GM18519 (cell line): Measurements from ENCODE around the gene LRRC74A.

Experiments used
- ATAC-seq: cut with Tn5 transposase; IDR thresholded peaks from one replicate; pipeline ENCODE4 v1.9.1; 2021; ENCODE audit warnings: mild to moderate bottlenecking, moderate library complexity; ENCODE audit not compliant: unreplicated experiment, low FRiP score

Gene LRRC74A

DNA sequence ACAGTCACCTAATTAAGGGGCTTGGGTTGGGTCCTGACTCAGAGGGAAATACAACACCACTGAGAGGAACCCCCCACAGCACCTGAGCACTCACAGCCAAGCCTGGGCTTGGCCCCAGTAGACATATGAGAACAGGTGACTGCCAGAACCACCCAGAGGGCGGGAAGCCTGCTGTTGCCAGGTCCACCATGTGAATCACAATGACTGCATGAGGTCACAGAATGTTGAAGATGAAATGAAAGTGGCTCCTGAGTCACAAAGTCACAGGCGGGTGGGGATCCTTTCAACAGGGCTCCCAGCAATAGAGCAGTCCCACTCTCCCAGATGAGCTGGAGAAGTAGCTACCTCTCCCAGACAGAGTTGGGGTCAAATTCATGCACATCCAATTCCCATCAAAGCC, at the start of gene LRRC74A:
Gene LRRC74A (plus strand): TSS at position 287 of the 400 bp plus-strand sequence. CDS start 290 bp downstream, outside the sequence.
- ATAC-seq, result no peak

DNA sequence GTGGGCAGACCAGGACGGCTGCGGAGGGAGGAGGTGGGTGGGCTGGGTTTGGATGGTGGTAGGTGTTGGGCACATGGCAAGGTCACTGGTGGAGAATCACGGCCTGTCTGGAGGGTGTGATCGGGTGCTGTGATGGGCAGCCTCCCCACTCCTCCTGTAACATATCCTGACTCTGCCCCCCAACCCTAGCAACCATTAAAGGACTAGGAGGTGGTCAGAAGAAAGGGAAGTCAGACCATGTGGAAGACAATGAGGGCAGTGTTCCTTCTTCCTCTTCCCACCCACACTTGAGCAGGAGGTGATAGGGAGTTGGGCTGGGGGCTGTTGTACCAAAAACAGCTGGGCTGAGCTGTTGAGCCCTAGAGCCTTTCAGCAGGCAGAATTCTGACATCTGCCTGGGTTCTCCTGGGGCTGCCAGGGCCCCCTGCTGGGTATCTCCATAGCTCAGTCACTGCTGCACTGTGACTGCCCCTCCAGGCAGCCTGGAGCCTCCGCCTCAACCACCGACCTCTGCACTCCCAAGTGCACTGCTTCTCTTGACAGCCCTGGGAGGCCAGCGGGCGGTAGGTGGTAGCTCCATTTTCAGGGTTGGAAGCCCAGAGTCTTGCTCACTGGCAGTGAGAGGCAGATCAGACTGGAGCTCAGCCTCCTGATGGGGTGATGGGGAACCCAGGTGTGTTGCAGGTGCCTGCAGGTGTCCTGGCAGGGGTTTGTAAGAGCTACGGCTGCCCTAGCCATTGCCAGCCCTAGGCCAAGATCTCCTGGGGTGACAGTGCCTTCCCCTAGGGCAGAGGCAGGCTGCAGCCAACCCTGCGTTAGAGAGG, 49.6 kb upstream of the LRRC74A start:
- no peak for ATAC-seq

DNA sequence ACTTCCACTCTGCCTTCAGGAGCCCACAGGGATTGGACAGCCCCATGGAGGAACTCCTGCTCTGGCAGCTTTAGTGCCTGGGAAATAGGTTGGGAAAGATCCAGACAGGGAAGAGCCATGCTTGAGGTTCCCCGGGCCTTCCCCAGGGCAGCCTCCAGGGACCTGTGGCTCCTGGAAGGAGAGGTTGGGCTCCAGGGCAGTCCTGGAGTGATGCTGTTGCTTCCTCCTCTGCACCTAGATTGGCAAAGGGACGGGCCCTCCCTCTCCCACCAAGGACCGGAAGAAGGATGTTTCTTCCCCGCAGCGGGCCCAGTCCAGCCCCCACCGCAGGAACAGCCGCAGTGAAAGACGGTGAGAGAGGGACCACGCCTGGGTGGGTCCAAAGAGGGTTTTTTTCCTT, 48.5 kb upstream of the LRRC74A start:
- ATAC-seq, result no peak

DNA sequence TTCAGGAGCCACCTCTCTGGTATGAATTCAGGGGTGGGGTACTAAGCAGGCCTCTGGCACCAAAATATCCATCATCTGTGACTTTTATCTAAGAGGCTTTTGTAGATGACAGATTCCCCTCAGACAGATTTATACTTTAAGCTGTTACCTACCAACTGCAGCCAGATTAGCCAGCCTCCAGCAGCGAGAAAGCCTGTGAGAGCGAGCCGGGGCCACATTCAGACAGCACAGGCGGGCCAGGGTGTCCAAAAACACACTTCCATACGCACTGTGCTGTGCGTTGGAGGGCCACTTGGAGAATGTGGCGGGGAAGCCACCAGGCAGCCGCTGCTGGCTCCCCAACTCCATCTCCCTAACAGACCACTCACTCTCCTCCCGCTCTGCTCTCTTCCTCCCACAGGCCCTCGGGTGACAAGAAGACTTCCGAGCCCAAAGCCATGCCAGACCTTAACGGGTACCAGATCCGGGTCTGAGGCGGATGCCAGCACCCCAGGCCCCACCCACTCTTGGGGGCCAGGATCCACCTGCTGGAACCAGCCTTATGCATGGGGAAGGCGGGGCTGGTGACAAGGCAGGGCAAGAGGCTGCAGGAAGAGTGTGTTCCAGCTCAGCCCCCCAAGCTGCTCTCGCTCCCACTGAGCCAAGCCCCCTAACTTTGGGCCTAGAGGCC, 47.5 kb upstream of the LRRC74A start:
- no peak for ATAC-seq

DNA sequence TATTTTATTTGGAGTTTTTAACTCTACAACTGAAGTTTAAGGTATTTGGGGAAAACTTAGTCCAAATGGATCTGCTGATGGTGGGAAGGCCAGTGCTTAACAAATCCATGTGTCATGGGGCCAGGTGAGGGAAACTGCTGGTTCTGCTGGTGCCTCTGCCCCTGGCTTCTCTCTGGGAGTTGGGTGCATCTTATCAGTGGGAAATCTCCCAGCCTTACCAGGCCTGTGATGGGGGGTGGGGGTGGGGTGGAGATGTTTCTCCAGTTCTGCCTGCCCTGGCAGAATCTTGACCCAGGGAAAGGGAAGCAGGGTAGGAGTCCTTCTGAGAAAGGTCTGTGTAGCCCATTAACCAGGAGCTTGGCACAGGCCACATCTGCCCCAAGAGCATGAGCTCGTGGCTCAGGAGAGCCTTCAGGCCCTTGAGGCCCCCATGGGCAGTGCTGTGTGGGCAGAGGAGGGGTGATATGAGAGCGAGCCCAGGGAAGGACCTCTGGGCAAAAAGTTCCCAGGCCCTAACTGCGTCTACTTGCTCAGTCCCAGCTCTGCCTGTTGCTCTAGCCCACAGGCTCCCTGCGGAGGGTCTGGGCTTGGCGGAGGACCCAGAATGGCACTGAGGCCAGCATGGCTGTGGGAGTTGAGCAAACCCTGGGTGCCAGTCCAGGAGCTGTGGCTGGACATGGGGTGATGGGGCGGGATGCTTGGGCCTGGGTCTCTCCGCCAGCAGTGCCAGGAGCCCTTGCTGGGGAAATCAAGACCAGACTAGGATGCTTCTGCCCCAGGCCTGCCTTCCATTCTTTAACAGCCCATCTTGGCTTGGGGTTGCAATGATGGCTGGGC, 46.8 kb upstream of the LRRC74A start:
- no peak for ATAC-seq

DNA sequence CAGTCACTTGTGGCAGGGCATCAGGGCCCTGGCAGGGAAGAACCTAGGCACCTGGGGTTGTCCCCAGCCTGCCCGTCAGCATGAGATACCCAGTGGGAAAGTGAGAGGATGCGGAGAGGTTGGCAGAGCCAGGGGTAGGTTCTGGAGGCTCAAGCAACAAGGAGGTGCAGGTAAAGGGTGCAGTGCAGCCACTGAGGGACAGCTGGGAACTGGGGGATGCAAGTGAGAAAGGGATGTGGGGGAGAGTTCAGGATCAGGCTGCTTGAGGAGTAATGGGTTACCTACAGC, 46.2 kb upstream of the LRRC74A start:
- no peak for ATAC-seq

DNA sequence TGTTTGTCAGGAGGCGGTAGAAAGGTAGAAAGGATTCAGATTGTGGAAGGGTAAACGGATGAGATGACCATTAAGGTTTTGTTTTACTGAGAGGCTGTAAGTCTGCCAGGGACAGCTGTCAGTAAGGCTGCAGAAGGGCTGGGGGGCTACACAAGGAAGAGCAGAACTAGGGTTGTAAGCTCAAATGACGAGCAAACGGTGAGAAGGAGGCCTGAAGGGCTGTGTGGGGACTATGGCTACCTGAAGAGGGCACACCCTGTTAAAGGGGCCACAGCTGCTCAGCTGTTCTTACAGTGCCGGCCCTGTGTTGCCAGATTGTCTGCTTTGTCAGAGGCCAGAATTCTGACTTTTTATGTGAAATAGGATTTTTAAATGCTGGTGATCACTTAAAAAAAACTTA, 45.8 kb upstream of the LRRC74A start:
- ATAC-seq, result no peak

DNA sequence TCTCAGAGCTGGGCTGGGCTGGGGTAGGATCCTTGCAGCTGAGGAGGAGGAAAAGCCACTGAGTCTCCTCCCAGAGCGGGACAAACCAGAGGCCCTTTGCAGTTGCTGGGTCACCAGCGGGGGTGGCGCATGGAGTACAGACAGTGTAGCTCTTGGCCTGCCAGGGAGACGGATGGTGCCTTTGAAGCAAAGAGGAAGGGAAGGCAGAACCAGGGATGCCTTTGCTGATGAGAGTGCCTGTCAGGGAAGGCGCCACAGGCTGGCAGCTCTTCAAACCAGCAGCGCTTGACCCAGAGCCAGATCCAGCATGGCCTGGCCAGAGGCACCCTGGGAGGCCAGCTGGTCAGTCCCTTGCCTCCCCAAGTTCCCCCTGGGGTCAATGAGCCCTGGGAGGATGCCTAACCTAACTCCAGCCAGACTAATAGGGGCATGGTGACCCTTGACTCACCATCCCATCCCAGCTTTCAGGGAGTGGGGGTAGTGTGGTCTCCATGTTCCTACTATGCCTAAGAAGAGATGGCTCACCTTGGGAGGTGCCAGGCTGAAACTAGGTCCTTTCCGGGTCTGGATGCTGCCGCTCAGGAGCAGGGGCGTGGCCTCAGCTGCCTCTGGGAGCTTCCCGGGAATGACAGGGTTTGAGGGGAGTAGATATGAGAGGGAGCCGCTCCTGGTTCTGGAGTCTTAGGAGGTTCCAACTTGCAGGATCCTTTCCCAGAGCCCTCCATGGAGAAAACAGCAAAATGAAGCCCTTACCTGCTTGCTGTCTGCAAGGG, 45.1 kb upstream of the LRRC74A start:
- ATAC-seq, result no peak

DNA sequence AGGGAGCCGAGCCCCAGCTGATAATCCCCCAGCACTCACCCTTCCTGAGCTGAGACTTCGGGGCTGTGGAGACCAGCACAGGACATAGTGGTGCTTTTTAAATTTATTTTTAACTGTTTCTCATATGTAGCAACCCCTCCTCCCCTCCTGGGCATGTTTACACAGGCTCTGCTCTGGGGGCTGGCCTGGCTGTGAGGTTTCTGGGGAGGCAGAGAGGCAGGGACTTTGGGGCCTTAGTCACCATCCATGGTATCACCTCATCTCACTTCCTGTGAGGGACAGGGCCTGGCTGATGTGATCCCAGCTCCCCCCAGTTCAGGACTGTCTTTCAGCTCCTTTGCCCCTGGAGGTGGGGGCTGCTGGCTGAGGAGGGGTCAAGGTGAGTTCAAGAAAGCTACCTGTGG, 44.6 kb upstream of the LRRC74A start:
- ATAC-seq, result no peak

DNA sequence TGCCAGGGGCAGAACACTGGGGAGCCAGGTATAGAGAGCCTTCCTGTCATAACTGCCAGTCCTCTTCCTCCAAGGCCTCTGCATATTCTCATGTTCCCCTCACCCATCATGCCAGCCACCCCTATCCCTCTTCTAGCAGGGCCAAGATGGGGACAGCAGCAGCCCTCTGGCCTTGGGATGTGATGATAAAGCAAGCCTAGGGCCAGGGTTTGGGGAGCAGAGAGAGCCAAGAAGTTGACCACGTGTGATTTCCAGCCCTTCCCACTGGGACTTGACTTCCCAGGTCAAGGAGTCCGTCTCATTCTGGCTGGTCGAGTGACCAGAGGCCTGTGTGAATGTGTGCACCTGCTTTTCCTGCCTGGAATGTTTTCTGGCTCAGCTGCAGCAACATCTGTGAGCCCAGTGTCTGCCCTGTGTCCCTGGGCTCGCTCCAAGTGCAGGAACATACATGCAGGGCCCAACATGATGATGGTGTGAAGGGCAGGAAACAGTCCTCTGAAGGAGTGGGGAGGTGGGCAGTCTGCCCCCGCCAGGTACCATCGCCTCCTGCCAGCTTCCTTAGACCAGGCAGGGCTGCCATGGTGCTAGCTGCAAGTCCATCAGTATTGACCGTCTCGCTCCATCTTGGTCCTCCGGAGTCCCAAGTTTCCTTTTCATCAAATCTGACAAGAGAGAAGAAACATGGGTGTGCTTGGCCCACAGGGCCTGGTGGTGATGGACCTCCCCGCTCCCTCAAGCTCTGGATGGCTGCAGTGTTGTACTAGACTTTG, 43.9 kb upstream of the LRRC74A start:
- ATAC-seq, result no peak

DNA sequence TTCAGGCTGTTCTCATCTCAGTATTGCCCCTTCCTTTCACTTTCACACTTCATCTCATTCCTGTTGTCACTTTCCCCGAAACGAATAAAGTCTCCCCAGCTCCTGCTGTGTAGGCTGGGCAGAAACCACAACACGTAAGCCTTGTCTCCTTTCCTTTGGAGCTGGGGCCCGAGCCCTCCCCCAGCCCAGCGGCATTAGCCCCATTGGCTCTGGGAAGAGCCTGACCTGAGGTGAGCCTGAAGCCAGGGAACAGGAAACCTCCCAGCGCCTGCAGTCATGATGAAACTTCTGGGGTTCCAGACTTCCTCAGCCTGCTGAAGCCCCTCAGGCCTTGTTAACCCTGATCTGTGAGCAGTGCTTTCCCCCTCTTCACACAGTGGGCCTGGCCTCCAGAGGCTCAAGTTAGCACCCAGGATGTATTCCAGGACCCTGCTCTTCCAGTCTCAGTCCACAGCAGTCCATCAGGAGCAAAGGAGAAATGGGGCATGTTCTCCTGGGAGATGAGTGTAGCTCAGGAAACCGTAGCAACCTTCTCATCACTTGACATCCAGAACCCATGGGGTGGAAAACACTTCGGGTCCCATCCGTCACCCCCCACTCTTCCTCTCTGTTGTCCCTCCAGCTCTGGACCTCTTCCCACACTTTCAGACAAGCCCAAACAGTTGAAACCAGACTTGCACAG, 43.2 kb upstream of the LRRC74A start:
- ATAC-seq, result no peak

DNA sequence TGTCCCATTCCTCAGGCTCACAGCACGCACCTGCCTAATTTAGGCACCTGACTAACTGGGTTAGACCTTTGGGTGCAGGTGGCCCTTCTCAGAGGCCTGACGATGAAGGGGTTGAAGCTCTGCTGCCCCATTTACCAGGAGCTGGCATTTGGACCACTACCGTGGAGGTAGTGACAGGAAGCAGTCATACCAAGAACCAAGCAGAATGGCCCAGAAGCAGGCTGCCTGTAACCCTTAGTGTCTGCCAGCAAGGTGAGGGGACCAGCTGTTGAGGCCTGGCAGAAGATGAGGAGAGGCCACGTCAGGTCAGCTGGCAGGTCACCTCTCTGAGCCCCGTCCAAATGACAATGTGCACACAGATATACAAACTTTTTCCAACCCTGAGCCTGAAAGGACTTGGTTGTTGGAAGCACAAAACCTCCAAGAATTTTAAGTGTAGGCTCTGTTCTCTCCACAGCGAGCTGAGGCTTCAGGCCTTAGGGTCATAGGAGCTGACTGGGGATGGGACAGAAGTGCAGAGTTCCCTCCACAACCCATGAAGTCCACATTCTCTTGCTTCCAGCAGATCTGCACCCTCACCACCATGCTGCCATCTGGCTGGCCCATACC, 41.8 kb upstream of the LRRC74A start:
- ATAC-seq, result no peak

DNA sequence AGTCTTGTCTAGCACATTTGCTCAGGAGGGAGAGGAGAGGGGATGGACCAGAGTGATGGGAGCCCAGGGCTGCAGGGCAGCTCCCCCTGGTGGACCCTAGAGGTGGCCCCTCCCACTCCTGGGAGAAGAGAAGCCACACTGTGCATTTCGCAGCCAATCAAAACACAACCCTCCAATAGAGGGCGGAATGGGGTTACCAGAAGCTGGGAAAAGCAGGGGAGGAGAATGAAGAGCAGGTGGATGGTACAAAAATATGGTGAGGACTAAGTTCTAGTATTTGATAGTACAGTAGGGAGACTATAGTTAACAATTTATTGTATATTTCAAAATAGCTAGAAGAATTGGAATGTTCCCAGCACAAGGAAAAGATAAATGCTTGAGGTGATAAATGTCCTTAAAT, 41.3 kb upstream of the LRRC74A start:
- no peak for ATAC-seq

DNA sequence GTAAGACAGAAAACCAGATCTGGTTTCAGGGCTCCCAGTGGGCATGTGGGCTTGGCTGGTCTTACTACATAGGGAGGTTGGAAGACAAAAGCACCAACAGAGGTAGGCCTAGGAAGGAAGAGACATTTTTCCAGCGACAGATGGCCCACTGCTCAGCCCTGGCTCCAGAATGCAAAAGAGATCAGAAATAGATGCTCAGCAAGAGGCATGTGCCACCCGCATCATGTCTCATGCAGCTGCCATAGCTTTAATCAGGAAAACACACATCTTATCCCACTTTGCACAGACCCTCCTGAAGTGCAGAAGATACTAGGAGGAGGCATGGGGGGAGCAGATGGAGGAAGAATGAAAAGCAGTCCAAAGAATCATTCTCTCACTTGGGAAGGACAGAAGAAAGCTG, 39.6 kb upstream of the LRRC74A start:
- no peak for ATAC-seq

DNA sequence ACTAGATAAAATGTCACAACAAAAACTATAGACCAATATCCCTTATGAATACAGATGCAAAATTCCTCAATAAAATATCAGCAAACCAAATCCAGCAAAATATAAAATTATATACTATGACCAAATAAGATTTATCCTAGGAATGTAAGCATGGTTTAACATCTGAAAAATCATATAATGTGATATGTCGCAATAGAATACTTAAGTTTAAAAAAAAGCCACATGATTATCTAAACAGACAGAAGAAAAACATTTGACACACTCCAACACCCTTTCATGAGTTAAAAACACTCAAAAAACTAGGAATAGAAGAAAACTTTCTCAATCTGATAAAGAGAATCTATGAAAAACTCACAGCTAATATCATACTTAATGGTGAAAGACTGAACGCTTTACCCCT, 33.8 kb upstream of the LRRC74A start:
- no peak for ATAC-seq

DNA sequence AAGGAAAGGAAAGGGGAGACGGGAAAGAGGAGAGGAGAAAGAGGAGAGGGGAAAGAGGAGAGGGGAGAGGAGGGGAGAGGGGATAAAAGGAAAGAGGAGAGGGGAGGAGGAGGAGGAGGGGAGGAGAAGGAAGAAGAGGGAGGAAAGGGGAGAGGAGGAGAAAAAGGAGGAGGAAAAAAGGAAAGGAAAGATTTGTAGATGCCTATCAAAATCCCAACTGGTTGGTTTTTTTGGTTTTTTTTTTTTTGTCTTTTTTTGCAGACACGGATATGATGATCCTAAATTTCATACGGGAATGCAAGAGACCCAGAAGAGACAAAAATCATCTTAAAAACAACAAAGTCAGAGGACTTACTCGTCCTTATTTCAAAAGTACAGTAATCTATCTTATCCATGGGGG, 32.9 kb upstream of the LRRC74A start:
- no peak for ATAC-seq

DNA sequence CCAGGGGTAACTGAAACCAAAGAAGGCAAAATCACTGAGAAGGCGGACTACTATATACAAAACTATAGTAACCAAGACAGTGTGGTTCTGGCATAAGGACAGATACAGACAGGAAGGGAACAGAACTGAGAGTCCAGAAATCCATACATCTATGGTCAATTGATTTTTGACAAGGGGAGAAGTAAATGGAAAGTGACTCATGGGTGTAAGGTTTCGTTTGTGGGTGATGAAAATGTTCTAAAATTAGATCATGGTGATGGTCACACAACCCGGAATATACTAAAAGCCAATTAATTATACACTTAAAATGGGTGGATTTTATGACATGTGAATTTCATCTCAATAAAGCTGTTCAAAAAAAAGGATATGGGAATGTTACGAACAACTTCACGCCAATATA, 32.3 kb upstream of the LRRC74A start:
- no peak for ATAC-seq

DNA sequence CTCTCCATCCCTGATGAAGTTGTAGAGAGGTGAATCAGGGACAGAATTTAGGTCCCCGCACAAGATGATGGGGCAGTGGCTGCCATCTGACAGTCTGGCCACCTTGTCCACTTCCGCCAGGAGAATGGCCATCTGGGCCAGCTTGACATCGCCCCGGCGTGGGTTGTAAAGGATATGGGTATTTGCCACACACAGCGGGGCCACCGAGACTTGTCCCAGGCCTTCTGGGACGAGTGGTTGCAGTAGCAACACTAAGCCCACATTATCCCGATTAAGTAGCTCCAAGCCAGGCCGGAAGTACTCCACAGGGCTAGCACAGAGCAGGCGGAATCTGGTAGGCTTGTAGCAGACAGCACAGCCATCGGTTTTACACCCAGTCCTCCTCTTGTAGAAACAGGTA, 19.8 kb upstream of the LRRC74A start:
- ATAC-seq, result no peak

DNA sequence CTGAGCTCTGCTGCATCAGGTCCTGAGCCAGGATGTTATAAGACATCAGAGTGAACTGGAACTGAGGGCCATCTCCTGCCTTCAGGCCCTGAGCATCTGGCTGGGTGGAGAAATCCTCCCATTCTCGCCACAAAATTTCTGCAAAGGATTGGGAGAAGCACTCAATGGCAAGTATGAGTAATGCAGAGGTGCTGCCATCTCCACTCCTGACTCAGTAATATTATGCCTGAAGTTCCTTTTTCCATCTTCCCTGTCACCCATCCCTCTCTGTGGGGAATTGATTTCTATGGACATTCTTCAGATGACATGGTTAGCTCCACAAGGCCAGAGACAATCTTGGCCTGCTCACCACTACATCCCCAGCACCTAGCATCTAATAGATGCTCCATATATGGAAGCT, 18.2 kb upstream of the LRRC74A start:
- no peak for ATAC-seq
